GM13976 (cell line): Measurements from ENCODE around the gene VTI1A.

Experiments
- DNase-seq: peaks from one replicate; pipeline ENCODE4 v3.0.0; 2012; ENCODE audit warnings: low spot score
- CTCF ChIP-seq: IDR thresholded peaks from 2 replicates; pipeline ENCODE4 v1.5.1; 2012; ENCODE audit warnings: borderline replicate concordance, mild to moderate bottlenecking; ENCODE audit not compliant: insufficient read depth; ENCODE audit errors: extremely low read depth, missing control alignments, control extremely low read depth
- in situ Hi-C: fragments of 300-500 bp; cut with MboI; formaldehyde crosslinking; loops from one replicate; pipeline ENCODE4 v1.12.0; 2022; ENCODE audit warnings: low sequenced_read_pairs, mixed read lengths, inconsistent platforms; ENCODE audit not compliant: unreplicated experiment

VTI1A gene

GRCh38 chr10:112562809-112563663 lies 116.0 kb downstream of the VTI1A start:
- in situ Hi-C loops = no loop called here
- no peak for TF ChIP-seq CTCF
- DNase-seq = no peak

GRCh38 chr10:112564337-112564736 lies 117.3 kb downstream of the VTI1A start:
- DNase-seq = no peak
- TF ChIP-seq CTCF = no peak
- in situ Hi-C loops = no loop called here

- DNase-seq = peak; percentile 27
- in situ Hi-C loops = no loop called here
- TF ChIP-seq CTCF = peak; percentile 42
Observed at GRCh38 chr10:112565434-112566053, 118.5 kb downstream of the VTI1A start.

GRCh38 chr10:112570585-112570984 lies 123.6 kb downstream of the VTI1A start:
- in situ Hi-C loops = no loop called here
- TF ChIP-seq CTCF = no peak
- no peak for DNase-seq

- DNase-seq = no peak
- TF ChIP-seq CTCF = no peak
- in situ Hi-C loops = no loop called here
Observed at GRCh38 chr10:112579578-112579977, 132.6 kb downstream of the VTI1A start.

- in situ Hi-C loops = no loop called here
- no peak for DNase-seq
- TF ChIP-seq CTCF = no peak
Observed at GRCh38 chr10:112580267-112580666, 133.3 kb downstream of the VTI1A start.
